OCI-LY1 (cell line): ENCODE measurements around the gene ALG1L2.
"Not testable (repeated sequence)": the region's sequence is repeated elsewhere in the genome, so short reads cannot be mapped to it uniquely, and the experiment has no call there.

ENCODE experiments used
- CTCF ChIP-seq: fragments of 200-600 bp; sonication (generic), shearing (Covaris generic); IDR thresholded peaks from 2 replicates; pipeline ENCODE4 v1.5.1; 2017; ENCODE audit warnings: mild to moderate bottlenecking, antibody characterized with exemption, low read length, moderate library complexity, mixed read lengths
- EZH2 ChIP-seq: fragments of 200-600 bp; sonication (generic), shearing (Covaris generic); IDR thresholded peaks from 2 replicates; pipeline ENCODE4 v1.8.0; 2017; ENCODE audit warnings: borderline replicate concordance, mixed run types, mild to moderate bottlenecking, antibody characterized with exemption, low read length, moderate library complexity, mixed read lengths

GRCh38 chr3:130108836-130109585 is 27.4 kb downstream of the ALG1L2 start:
- not testable (repeated sequence) for TF ChIP-seq CTCF, EZH2
